ENCODE measurements around the gene P3H1. TPM values are rescaled to one million over a fixed set of nuclear protein-coding genes. Genes with fewer than 3 reads are reported as not detected.

P3H1 gene
- total and polyA plus RNA-seq, 2 experiments from 2014 or later = 51.1 to 75.1 TPM

DNA sequence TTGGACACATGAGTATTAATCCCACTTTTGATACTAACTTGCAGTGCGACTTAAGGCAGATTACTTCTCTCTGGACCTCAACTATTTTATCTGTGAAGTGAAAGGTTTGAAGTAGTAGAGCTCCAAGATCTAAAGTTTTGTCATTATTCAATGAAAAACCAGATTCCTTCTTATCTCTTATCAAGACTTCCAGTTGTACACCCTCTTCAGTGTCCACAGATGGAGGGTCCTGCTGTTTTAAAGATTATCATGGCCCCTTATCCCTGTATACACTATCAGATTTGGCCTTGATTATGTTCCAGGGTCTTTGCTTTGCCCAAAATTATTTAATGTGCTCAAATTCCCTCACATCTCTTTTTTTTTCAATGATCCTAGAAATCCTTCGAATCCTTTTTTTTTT is 1.3 kb upstream of the P3H1 start:
- Histone ChIP-seq H3K4me1 (ENCODE audit: insufficient read depth) (peaks cover 36% of the 10 kb centered on the region), H4K20me1 (replicated peaks; ENCODE audit: insufficient read depth) (peaks cover 8% of the 10 kb centered on the region; the same call in 1 of the 2 replicates), H3K4me3 (peak overlapping the region; percentile 92), H3K36me3 (ENCODE audit: insufficient read depth) (no peaks in the 10 kb centered on the region; the same call in 1 of the 2 replicates), H3K9me2 (ENCODE audit: insufficient read depth) (no peaks in the 10 kb centered on the region), H3F3A (replicated peaks; ENCODE audit: low read depth) (no peaks in the 10 kb centered on the region), H3K79me2 (replicated peaks; ENCODE audit: insufficient read depth) (peaks cover 75% of the 10 kb centered on the region), H3K27me3 (ENCODE audit: insufficient read depth) (no peaks in the 10 kb centered on the region), H3K27ac (ENCODE audit: low read depth) (no peak overlapping the region), H3K4me2 (peak overlapping the region; percentile 81), H2AFZ (no peak overlapping the region)
- ATAC-seq (no peak), DNase-seq (ENCODE audit: low spot score) (no peak)
- H3K27ac Mint-ChIP-seq = no peak overlapping the region
- H3K4me3 Mint-ChIP-seq = no peak overlapping the region; the same call in 2 of the 3 replicates
- H3K27me3 Mint-ChIP-seq (ENCODE audit: insufficient read depth, low read depth, poor library complexity) = peaks cover 15% of the 10 kb centered on the region
- peaks cover 14% of the 10 kb centered on the region for H3K4me1 Mint-ChIP-seq
- H3K36me3 Mint-ChIP-seq (ENCODE audit: low read depth) = peaks cover 24% of the 10 kb centered on the region
- no peaks in the 10 kb centered on the region; the same call in 2 of the 3 replicates for H3K9me3 Mint-ChIP-seq
- TF ChIP-seq EZH2 (IDR thresholded peaks at IDR 0.05; ENCODE audit: low read depth, unreplicated experiment) = no peak
- TF ChIP-seq EZH2phosphoT487 (IDR thresholded peaks at IDR 0.05; ENCODE audit: unreplicated experiment) = no peak
- no peak for TF ChIP-seq JUNB (IDR thresholded peaks at IDR 0.05; ENCODE audit: unreplicated experiment)

DNA sequence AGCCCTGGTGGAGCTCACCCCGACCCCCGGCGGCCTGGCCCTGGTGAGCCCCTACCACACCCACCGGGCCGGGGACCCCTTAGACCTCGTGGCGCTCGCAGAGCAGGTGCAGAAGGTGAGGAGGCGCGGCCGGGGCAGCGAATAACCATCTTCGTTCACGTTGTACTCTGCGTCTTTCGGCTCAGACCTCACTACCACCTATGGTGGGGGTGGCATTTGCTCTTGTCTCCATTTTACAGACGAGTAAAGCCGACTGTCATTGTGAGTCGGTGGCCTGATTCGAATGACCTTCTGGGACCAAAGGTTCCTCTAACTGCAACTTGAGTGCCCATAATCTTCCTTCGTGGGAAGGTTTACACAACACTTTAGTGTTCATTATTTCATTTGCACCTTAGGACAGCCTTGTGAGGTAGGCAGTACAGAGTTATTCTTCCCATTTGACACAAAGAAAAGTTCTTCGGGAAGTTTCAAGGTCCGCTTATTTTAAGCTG is 727 bp upstream of the P3H1 start:
- Histone ChIP-seq H3K4me1 (ENCODE audit: insufficient read depth) (peaks cover 31% of the 10 kb centered on the region), H3F3A (replicated peaks; ENCODE audit: low read depth) (no peaks in the 10 kb centered on the region), H3K79me2 (replicated peaks; ENCODE audit: insufficient read depth) (peaks cover 76% of the 10 kb centered on the region), H3K4me2 (peak overlapping the region; percentile 81), H3K36me3 (ENCODE audit: insufficient read depth) (no peaks in the 10 kb centered on the region; the same call in 1 of the 2 replicates), H3K27me3 (ENCODE audit: insufficient read depth) (no peaks in the 10 kb centered on the region), H2AFZ (peak overlapping the region; percentile 85), H3K27ac (ENCODE audit: low read depth) (no peak overlapping the region), H3K4me3 (peak overlapping the region; percentile 92), H4K20me1 (replicated peaks; ENCODE audit: insufficient read depth) (peaks cover 6% of the 10 kb centered on the region; the same call in 1 of the 2 replicates), H3K9me2 (ENCODE audit: insufficient read depth) (no peaks in the 10 kb centered on the region)
- Mint-ChIP-seq H3K4me3 (no peak overlapping the region; the same call in 2 of the 3 replicates), H3K36me3 (ENCODE audit: low read depth) (peaks cover 21% of the 10 kb centered on the region), H3K27ac (peak overlapping the region; percentile 84; the same call in 1 of the 2 replicates), H3K9me3 (no peaks in the 10 kb centered on the region), H3K4me1 (peaks cover 14% of the 10 kb centered on the region), H3K27me3 (ENCODE audit: insufficient read depth, low read depth, poor library complexity) (peaks cover 13% of the 10 kb centered on the region)
- ATAC-seq = peak; percentile 21
- DNase-seq (ENCODE audit: low spot score) = no peak
- TF ChIP-seq, protein P1, sequence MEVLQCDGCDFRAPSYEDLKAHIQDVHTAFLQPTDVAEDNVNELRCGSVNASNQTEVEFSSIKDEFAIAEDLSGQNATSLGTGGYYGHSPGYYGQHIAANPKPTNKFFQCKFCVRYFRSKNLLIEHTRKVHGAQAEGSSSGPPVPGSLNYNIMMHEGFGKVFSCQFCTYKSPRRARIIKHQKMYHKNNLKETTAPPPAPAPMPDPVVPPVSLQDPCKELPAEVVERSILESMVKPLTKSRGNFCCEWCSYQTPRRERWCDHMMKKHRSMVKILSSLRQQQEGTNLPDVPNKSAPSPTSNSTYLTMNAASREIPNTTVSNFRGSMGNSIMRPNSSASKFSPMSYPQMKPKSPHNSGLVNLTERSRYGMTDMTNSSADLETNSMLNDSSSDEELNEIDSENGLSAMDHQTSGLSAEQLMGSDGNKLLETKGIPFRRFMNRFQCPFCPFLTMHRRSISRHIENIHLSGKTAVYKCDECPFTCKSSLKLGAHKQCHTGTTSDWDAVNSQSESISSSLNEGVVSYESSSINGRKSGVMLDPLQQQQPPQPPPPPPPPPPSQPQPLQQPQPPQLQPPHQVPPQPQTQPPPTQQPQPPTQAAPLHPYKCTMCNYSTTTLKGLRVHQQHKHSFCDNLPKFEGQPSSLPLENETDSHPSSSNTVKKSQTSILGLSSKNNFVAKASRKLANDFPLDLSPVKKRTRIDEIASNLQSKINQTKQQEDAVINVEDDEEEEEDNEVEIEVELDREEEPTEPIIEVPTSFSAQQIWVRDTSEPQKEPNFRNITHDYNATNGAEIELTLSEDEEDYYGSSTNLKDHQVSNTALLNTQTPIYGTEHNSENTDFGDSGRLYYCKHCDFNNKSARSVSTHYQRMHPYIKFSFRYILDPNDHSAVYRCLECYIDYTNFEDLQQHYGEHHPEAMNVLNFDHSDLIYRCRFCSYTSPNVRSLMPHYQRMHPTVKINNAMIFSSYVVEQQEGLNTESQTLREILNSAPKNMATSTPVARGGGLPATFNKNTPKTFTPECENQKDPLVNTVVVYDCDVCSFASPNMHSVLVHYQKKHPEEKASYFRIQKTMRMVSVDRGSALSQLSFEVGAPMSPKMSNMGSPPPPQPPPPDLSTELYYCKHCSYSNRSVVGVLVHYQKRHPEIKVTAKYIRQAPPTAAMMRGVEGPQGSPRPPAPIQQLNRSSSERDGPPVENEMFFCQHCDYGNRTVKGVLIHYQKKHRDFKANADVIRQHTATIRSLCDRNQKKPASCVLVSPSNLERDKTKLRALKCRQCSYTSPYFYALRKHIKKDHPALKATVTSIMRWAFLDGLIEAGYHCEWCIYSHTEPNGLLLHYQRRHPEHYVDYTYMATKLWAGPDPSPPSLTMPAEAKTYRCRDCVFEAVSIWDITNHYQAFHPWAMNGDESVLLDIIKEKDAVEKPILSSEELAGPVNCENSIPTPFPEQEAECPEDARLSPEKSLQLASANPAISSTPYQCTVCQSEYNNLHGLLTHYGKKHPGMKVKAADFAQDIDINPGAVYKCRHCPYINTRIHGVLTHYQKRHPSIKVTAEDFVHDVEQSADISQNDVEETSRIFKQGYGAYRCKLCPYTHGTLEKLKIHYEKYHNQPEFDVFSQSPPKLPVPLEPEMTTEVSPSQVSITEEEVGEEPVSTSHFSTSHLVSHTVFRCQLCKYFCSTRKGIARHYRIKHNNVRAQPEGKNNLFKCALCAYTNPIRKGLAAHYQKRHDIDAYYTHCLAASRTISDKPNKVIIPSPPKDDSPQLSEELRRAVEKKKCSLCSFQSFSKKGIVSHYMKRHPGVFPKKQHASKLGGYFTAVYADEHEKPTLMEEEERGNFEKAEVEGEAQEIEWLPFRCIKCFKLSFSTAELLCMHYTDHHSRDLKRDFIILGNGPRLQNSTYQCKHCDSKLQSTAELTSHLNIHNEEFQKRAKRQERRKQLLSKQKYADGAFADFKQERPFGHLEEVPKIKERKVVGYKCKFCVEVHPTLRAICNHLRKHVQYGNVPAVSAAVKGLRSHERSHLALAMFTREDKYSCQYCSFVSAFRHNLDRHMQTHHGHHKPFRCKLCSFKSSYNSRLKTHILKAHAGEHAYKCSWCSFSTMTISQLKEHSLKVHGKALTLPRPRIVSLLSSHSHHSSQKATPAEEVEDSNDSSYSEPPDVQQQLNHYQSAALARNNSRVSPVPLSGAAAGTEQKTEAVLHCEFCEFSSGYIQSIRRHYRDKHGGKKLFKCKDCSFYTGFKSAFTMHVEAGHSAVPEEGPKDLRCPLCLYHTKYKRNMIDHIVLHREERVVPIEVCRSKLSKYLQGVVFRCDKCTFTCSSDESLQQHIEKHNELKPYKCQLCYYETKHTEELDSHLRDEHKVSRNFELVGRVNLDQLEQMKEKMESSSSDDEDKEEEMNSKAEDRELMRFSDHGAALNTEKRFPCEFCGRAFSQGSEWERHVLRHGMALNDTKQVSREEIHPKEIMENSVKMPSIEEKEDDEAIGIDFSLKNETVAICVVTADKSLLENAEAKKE (CRISPR knock-in tag; IDR thresholded peaks at IDR 0.05) = no peak
- TF ChIP-seq JUNB (IDR thresholded peaks at IDR 0.05; ENCODE audit: unreplicated experiment) (no peak), EZH2 (IDR thresholded peaks at IDR 0.05; ENCODE audit: low read depth, unreplicated experiment) (no peak), POLR2AphosphoS5 (IDR thresholded peaks at IDR 0.05; ENCODE audit: low read depth) (no peak), CREB1 (CRISPR knock-in tag; IDR thresholded peaks at IDR 0.05; ENCODE audit: low read depth) (no peak), REST (IDR thresholded peaks at IDR 0.05; ENCODE audit: unreplicated experiment) (no peak), EZH2phosphoT487 (IDR thresholded peaks at IDR 0.05; ENCODE audit: unreplicated experiment) (no peak), STAT1 (IDR thresholded peaks at IDR 0.05; ENCODE audit: unreplicated experiment) (no peak), CTCF (conservative IDR thresholded peaks at IDR 0.05; ENCODE audit: low read depth in 2 of 2) (no peak)
